Right renal pelvis (tissue), 4 donors: ENCODE results near the gene ATP4A. TPM values are rescaled to one million over a fixed set of nuclear protein-coding genes. Genes with fewer than 3 reads are reported as not detected.
"Not testable (repeated sequence)": the region's sequence is repeated elsewhere in the genome, so short reads cannot be mapped to it uniquely, and the experiment has no call there.

ENCODE experiments used
- DNase-seq, 4 donors: peaks; one replicate each; pipeline ENCODE4 v3.0.0-alpha.2; 2013; ENCODE audit warnings: low read depth in 4 of 4, low spot score in 3 of 4, missing footprints in 1 of 4
- polyA plus RNA-seq, 4 donors: library from polyadenylated mRNA; unstranded; fragments of 120-200 nt; gene quantifications; one replicate each; pipeline ENCODE4 v1.2.1, GENCODE V29; 2013; ENCODE audit not compliant: insufficient read length in 4 of 4

The ATP4A gene
- polyA plus RNA-seq = under 1 TPM in 2 of 4 donors, not detected in 2; 0.05 to 0.10 TPM

GRCh38 chr19:35563207-35563829 is at the start of gene ATP4A:
ATP4A (minus strand) TSS chr19:35563658; CDS start chr19:35563629, 29 bp downstream.
- DNase-seq = no peak

DNA sequence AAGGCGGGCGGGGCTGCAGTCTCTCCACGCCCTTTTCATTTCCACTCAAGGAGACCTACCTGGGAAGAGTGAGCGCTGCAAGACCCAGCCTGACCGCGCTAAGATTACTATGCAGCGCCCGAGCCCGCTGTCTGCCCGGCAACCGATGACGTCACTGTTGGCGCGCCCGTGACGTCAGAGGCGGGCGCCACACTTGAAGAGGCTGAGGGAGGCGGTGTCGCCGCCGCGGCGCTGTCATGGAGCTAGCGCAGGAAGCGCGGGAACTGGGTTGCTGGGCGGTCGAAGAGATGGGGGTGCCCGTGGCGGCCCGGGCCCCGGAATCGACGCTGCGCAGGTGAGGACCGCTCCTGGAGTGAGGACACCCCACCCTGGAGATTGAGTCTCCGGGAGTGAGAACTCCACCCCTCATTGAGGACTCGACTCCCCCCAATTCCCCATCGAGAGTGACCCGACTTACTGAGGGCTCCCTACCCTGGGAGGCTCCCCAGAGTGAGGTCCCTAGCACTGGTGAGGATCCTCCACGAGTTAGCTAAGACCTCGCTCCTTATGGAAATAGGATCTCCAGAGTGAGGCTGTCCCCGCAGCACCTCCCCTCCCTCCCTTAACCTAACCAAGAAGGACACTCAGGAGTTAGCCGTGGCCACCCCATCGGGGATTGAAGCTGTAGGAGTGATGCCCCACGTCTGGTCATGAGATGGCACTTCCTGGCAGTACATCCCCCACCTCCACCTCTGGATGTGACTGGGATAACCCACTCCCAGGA is 49.3 kb upstream of the ATP4A start, which contains the start of gene HAUS5:
Gene HAUS5, plus strand, starts transcription at position 177 of the 763 bp plus-strand sequence. Its CDS starts 60 bp downstream, at position 237.
- peak; percentile 81 to 95 (median 88) for DNase-seq

GRCh38 chr19:35612224-35612558 is 48.7 kb upstream of the ATP4A start:
- no peak for DNase-seq

DNA sequence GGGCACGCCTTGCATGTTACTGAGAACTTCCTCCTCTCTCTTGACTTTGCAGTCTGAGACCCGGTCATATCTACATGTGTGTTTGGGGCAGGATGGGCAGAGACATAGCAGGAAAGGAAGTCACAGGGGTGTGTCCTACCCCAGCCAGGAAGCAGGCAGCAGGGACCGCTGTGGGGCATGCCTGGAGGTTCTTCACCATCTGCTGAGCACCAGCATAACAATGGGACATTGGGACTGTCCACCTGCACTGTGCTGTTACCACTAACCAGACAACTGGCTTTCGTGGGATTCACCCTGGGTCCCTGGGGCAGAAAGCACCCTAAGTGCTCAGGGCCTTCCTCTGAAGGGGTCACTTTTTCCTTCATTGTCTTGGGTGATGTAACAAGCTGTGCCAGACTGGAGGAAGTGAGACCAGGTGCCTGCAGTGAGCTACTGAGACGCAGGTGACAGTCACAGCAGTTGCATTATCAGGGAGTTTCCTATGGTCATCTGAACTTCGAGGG is 46.4 kb upstream of the ATP4A start:
- DNase-seq = no peak

GRCh38 chr19:35608251-35608650 is 44.8 kb upstream of the ATP4A start:
- no peak for DNase-seq

DNA sequence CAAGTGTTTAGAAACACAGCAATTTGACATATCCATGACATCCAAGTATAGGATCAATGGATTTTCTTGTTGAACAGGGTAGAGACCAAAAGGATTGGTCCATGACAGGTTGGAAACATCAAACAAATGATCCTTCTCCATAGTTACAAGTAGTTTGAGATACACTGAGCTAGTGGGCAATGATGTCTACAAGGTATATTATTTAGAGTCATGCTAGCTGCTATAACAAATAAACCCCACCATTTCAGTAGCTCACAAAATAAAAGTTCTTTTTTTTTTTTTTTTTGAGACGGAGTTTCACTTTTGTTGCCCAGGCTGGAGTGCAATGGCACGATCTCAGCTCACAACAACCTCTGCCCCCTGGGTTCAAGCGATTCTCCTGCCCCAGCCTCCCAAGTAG is 44.2 kb upstream of the ATP4A start:
- DNase-seq = no peak

DNA sequence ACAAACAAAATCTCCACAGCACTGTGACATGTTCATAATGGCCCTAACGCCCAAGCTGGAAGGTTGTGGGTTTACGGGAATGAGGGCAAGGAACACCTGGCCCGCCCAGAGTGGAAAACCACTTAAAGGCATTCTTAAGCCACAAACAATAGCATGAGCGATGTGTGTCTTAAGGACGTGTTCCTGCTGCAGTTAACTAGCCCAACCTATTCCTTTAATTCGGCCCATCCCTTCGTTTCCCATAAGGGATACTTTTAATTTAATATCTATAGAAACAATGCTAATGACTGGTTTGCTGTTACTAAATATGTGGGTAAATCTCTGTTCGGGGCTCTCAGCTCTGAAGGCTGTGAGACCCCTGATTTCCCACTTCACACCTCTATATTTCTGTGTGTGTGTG is 43.7 kb upstream of the ATP4A start:
- DNase-seq = not testable (repeated sequence)

GRCh38 chr19:35604436-35604835 is 41.0 kb upstream of the ATP4A start:
- not testable (repeated sequence) for DNase-seq

GRCh38 chr19:35601971-35602370 is 38.5 kb upstream of the ATP4A start:
- no peak for DNase-seq

DNA sequence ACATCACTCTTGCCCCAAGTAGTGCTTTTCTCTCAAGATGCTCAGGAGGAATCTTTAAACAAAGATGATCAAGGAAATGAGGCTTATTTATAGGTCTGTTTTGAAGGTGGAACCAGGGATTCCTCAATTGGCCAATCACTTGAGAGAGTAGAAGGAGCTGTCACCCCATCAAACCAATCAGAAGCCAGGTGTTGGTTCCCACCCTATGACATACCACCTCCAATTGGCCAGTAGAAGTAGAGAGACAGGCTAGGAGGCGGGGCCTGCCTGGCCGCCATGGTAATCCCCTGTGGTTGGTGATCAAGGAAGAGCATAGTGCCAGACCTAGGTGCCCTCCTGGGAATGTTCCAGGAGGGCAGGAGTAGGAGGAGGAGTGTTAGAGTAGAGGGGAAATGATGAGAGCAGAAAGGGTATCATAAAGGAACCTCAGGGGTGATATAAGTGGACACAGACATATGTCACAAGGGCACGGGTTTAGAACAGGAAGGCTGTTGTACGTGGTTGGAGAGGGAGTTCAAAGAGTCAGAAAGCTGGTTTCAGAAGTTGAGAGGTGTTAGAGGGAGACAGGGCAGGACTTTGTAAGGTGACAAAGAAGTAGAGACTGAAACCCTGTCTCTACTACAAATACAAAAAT is 33.0 kb upstream of the ATP4A start:
- DNase-seq = no peak

- DNase-seq = no peak
Observed at GRCh38 chr19:35595928-35596327, 32.5 kb upstream of the ATP4A start.

GRCh38 chr19:35595026-35595425 is 31.6 kb upstream of the ATP4A start:
- not testable (repeated sequence) for DNase-seq

DNA sequence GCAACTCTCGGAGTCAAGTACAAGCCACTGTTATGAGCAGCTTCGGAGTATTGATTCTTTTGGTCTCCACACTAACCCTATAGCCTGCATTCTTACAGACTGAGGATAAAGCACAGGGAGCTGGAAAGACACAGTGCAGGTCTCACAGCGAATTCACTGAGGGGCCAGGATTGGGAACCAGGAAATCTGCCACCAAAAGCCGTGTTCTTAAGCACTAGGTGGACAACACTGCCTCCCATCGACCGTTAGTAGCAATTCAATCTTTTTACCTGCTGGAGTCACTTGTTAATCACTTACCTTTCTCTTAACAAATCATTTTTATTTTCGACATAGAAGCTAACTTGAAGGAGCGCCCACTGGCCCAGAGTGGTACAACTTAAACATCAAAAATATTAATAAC is 28.8 kb upstream of the ATP4A start:
- DNase-seq = peak in 2 of 4 donors; percentile 13 to 24

- DNase-seq = no peak
Observed at GRCh38 chr19:35590875-35591274, 27.4 kb upstream of the ATP4A start.

DNA sequence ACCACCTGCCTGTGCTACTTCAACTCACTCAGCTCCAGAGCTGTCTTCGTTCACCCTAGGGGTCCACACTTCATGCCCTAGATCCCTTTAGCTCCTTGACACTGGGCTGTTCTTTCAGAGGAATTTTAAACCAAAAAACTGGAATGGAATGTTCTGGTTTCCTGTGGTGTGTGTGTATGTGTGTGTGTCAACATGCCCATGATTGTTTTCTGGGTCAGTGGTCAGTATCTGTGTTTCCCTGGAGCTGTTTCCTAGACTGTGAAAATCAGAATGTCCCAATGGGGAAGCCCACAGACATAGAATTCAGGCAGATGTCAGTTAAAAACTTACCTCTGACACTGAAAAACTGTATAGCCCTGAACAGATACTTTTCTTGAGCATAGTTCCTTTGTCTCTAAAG is 23.9 kb upstream of the ATP4A start:
- DNase-seq = no peak

DNA sequence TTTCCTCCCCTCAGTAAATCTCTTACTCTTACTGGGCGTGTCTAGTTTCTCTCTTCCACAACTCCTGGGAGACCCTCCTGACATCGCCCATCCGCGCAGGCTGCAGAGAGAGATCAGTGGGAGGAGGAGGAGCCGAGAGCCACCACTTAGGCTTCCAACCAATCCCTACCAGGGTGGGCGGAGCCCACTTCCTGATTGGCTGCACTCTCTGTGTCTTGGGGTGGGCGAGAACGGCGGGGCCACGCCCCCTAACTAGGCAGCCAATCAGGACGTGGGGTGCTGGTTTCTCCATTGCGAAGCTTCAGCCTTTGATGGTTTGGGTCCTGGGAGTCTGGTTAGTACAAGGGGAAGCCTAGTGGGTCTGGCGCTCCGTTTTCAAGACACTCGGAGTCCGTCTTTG is 22.4 kb upstream of the ATP4A start, which contains the start of gene PMIS2:
Gene PMIS2, plus strand, starts transcription at position 326 of the 400 bp plus-strand sequence. CDS start 87 bp downstream, outside the sequence.
- DNase-seq = no peak

DNA sequence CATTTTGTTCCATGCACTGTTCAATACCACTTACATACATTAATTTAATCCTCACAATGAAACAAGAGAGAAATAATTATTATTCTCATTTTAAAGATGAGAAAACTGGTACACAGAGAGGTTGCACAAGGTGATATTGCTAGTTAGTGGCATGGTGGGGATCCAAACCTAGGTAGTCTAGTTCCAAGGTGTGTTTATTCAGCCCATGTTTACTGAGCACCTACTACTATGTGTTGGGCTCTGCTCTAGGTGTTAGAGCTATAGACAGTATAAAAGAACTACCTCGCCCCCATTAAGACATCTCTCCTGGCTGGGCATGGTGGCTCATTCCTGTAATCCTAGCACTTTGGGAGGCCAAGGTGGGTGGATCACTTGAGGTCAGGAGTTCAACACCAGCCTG is 19.3 kb upstream of the ATP4A start:
- DNase-seq = no peak

DNA sequence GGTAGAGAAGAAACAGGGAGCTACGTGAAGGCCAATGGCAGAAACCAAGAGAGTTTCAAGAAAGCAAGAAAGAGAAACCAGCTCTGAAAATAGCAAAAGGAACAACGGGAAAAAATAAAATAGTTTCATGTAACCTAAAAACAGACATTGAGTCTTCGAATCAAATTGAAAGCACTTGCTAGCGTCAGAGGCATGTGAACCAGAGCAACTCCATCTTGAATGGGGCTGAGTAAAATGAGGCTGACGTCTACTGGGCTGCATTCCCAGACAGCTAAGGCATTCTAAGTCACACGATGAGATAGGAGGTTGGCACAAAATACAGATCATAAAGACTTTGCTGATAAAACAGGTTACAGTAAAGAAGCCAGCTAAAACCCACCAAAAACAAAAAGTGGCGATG is 15.2 kb upstream of the ATP4A start:
- DNase-seq = no peak

DNA sequence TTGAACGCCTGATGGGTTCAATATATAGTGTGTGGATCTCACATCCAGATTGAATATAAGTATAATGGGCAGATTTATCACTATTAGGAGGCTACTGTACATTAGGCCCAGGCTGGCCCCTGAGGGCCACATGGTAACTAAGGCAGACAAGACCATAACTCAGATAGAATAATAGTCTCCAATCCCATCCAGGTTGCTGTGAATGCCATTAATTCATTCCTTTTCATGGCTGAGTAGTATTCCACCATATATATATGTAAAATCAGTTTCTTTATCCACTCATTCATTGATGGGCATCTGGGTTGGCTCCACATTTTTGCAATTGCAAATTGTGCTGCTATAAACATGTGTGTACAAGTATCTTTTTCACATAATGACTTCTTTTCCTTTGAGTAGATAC is 14.5 kb upstream of the ATP4A start:
- no peak for DNase-seq

- DNase-seq = no peak
Observed at GRCh38 chr19:35571406-35571965, 8.0 kb upstream of the ATP4A start.

GRCh38 chr19:35569281-35569781 is 5.9 kb upstream of the ATP4A start:
- DNase-seq = no peak
